ENCODE data around the gene CHMP3.

CHMP3 gene

GRCh38 chr2:86480105-86480504 is 83.1 kb downstream of the CHMP3 start:
- no peak for DNase-seq (ENCODE audit: low read depth, low spot score)

GRCh38 chr2:86477349-86477748 is 85.9 kb downstream of the CHMP3 start:
- TF ChIP-seq CTCF (IDR thresholded peaks at IDR 0.05; ENCODE audit: insufficient read depth, low read length, missing control alignments): no peak
- CTCF ChIA-PET: no interaction called here
- DNase-seq (ENCODE audit: low read depth, low spot score): no peak
- POLR2A ChIA-PET: interaction anchor here (2.1 kb wide), 1 partner anchor 36 kb away, joined by 8 read pairs; the partner anchor contains the start of gene KDM3A
- no peak overlapping the region for H3K4me3 ChIP-seq (ENCODE audit: low read depth, low read length)

More at GRCh38 chr2:86480105-86480504, 83.1 kb downstream of the CHMP3 start:
- POLR2A ChIA-PET: no interaction called here
- H3K4me3 ChIP-seq (ENCODE audit: low read depth, low read length): no peak overlapping the region
- CTCF ChIA-PET: no interaction called here
- TF ChIP-seq CTCF (IDR thresholded peaks at IDR 0.05; ENCODE audit: insufficient read depth, low read length, missing control alignments): no peak

GRCh38 chr2:86476918-86477317 is 86.3 kb downstream of the CHMP3 start:
- CTCF ChIA-PET: no interaction called here
- POLR2A ChIA-PET: interaction anchor here (2.1 kb wide), 1 partner anchor 36 kb away, joined by 8 read pairs; the partner anchor contains the start of gene KDM3A
- H3K4me3 ChIP-seq (ENCODE audit: low read depth, low read length): no peak overlapping the region
- DNase-seq (ENCODE audit: low read depth, low spot score): no peak
- no peak for TF ChIP-seq CTCF (IDR thresholded peaks at IDR 0.05; ENCODE audit: insufficient read depth, low read length, missing control alignments)

GRCh38 chr2:86476092-86476491 is 87.2 kb downstream of the CHMP3 start:
- H3K4me3 ChIP-seq (ENCODE audit: low read depth, low read length): no peak overlapping the region
- no peak for TF ChIP-seq CTCF (IDR thresholded peaks at IDR 0.05; ENCODE audit: insufficient read depth, low read length, missing control alignments)
- ChIA-PET POLR2A (interaction anchor here (2.1 kb wide), 1 partner anchor 35 kb away, joined by 8 read pairs; the partner anchor contains the start of gene KDM3A), CTCF (no interaction called here)
- peak; percentile 63 for DNase-seq (ENCODE audit: low read depth, low spot score)

GRCh38 chr2:86471637-86472036 is 91.6 kb downstream of the CHMP3 start:
- CTCF ChIA-PET: interaction anchor here (0.8 kb wide), 1 partner anchor 252 kb away, joined by 3 read pairs; no protein-coding TSS in a partner anchor
- POLR2A ChIA-PET: no interaction called here
- TF ChIP-seq CTCF (IDR thresholded peaks at IDR 0.05; ENCODE audit: insufficient read depth, low read length, missing control alignments): no peak
- H3K4me3 ChIP-seq (ENCODE audit: low read depth, low read length): no peak overlapping the region
- DNase-seq (ENCODE audit: low read depth, low spot score): no peak

GRCh38 chr2:86470890-86471289 is 92.4 kb downstream of the CHMP3 start:
- no peak for TF ChIP-seq CTCF (IDR thresholded peaks at IDR 0.05; ENCODE audit: insufficient read depth, low read length, missing control alignments)
- POLR2A ChIA-PET: no interaction called here
- CTCF ChIA-PET: no interaction called here
- H3K4me3 ChIP-seq (ENCODE audit: low read depth, low read length): no peak overlapping the region
- no peak for DNase-seq (ENCODE audit: low read depth, low spot score)

Data from AG04449 (cell line).